ENCODE measurements around the gene ZNF317.
"Not testable (repeated sequence)": the region's sequence is repeated elsewhere in the genome, so short reads cannot be mapped to it uniquely, and the experiment has no call there.

Gene ZNF317

GRCh38 chr19:9178901-9179300, 38.7 kb downstream of the ZNF317 start, which contains the start of gene OR7D2:
Gene OR7D2 (plus strand): TSS chr19:9178979. CDS start chr19:9185782, 6,803 bp downstream.
- no peak for DNase-seq

- DNase-seq, result no peak
Measured at GRCh38 chr19:9183000-9183399, 42.8 kb downstream of the ZNF317 start.

- no peak for DNase-seq
Measured at GRCh38 chr19:9187191-9187590, 47.0 kb downstream of the ZNF317 start.

GRCh38 chr19:9189535-9189934, 49.3 kb downstream of the ZNF317 start:
- no peak for DNase-seq

- not testable (repeated sequence) for DNase-seq
Measured at GRCh38 chr19:9198044-9198443, 57.8 kb downstream of the ZNF317 start.

GRCh38 chr19:9205501-9206113, 65.4 kb downstream of the ZNF317 start:
- peak; percentile 32 for DNase-seq

Measured in NCI-H1105 (cell line).